Ammon's horn (tissue), 1 donor: ENCODE data around the gene EGR2.
"Not testable (repeated sequence)": the region's sequence is repeated elsewhere in the genome, so short reads cannot be mapped to it uniquely, and the experiment has no call there.

Source experiments
- DNase-seq: peaks from one replicate; pipeline ENCODE4 v3.0.0-alpha.2; 2016; ENCODE audit warnings: low spot score

EGR2 gene

DNA sequence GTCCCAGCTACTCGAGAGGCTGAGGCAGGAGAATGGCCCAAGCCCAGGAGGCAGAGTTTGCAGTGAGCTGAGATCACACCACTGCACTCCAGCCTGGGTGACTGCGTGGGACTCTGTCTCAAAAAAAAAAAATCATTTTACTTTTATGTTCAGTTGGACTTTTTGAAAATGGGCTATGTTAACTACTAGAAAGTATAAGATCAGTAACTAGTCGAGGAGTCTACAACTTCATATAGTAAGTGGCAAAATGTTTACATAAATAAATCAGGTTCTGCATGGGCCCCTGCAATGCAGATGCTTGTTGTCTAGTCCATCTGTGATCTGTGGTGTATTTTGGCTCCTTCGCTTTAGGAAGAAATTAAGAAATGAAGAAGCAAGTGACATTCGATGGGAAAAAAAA lies 23.9 kb downstream of the EGR2 start:
- DNase-seq = no peak

DNA sequence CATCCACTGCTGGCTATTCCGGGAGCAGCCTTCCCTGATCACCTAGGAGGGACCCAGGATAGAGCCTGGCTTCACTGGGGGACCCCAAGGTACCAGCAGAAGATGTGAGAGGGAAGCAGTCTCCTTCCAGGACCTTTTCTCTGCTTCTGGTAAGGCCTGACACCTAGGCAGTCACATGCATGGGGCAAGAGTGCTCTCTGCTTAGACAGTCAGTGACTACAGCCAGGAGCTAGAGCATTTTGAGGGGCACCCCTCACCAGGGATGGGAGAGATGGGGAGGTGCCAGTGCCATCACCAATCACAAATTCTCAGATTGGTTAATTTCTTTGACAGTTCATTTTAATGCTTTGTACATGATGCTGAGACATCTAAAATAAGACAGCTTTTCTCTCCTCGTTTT lies 25.6 kb downstream of the EGR2 start:
- no peak for DNase-seq

DNA sequence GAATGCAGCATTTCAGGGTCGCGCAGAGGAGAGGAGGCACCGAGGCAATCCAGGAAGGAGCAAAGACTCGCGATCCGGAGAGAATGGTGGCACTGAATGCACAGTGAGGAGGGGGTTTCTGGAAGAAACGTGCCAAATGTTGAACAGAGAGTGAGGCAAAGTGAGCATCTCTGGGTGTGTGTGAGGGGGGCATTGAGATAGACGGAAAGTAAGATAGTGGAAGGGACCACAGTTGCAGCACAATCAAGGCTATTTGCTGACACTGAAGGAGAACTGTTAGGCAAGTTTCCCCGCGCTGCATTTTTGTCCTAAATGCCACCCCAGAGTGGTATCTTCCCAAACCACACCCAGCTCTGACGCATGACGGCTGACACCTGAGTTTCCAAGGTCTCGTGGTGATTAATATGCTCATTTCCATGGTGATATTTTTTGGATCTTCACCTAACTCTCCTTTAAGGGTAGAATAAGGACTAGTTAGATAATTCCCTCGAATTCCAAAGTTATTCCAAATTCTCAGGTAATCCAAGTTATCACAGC lies 26.1 kb downstream of the EGR2 start:
- no peak for DNase-seq

DNA sequence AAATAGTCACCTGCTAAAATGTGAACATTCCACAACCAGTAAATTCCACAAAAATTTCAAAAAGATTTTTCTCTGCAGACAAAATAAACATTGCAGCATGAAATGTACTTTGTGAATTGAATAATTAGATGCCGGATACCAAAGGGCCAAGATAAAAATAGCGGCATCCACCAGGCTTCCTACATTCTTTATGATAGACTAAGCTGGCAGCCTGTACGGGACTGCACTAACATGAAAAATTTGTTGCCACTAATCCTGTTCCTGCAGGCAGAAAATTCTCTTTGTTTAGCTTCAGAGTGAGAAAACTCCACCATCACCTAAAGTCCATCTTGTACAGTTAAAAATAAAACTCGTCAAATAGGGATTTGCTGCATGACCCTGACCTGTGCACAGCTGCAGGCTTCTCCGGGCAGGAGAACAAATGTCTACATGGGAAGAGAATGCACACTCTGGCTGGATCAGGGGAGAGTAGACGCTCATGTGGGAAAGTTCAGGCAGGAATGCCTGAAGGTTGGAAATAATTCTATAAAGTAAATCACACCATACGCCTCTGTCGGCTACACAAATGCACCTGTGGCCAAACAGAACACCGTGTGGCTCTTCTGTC lies 27.2 kb downstream of the EGR2 start:
- no peak for DNase-seq

DNA sequence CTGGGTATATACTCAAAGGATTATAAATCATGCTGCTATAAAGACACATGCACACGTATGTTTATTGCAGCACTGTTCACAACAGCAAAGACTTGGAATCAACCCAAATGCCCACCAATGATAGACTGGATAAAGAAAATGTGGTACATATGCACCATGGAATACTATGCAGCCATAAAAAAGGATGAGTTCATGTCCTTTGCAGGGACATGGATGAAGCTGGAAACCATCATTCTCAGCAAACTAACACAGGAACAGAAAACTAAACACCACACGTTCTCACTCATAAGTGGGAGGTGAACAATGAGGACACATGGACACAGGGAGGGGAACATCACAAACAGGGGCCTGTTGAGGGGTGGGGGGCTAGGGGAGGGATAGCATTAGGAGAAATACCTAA lies 27.9 kb downstream of the EGR2 start:
- not testable (repeated sequence) for DNase-seq

DNA sequence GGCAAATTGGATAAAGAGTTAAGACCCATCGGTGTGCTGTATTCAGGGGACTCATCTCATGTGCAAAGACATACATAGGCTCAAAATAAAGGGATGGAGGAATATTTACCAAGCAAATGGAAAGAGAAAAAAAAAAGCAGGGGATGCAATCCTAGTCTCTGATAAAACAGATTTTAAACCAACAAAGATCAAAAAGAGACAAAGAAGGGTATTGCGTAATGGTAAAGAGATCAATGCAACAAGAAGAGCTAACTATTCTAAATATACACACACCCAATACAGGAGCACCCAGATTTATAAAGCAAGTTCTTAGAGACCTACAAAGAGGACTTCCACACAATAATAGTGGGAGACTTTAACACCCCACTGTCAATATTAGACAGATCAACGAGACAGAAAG lies 31.6 kb downstream of the EGR2 start:
- not testable (repeated sequence) for DNase-seq

DNA sequence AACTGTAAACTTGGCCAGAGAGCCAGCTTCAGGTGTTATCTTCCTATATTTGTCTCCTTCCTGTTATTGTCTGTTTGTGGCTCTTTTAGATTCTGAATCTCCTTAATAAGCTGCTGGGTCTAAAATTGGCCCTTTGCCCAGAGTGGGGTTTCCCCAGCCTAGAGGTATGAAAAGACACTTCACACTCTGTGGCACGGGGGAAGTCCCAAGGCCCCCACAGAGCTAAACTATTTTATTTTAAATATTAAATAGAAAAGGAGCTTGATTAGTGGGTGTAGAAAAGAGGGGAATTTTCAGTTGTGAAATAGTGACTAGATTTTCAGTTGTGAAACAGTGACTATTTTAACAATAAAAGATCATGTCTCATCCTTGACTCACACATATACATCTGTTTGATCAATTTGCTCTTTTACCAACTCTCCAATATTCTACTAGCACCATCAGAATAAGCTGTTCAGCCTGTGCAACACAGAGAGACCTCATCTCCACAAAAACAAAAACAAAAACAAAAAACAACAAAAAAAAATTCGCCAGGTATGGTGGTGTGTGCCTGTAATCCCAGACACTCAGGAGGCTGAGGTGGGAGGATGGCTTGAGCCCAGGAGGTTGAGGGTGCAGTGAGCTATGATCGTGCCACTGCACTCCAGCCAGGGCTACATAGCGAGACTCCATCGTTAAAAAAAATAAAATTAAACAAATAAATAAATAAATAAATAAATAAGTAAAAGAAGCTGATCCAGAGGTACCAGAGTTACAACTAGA lies 36.5 kb downstream of the EGR2 start:
- no peak for DNase-seq

DNA sequence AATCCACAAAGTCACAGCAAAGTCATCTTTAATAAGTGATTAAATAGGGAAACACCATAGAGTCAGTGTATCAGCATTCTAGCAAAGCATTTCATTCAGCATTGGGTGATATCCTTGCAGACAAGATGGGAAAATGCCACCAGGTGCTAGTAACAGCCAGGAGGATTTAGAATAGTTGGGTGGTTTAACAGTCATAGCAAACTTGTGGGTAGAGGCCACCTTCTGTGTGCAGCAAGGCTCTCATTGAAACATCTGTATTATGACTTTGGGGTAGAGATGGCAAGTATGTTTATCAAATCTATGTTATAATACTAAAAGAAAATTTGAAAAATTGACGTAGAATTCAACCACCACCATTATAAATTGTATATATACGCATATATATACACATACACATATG lies 38.0 kb downstream of the EGR2 start:
- no peak for DNase-seq

DNA sequence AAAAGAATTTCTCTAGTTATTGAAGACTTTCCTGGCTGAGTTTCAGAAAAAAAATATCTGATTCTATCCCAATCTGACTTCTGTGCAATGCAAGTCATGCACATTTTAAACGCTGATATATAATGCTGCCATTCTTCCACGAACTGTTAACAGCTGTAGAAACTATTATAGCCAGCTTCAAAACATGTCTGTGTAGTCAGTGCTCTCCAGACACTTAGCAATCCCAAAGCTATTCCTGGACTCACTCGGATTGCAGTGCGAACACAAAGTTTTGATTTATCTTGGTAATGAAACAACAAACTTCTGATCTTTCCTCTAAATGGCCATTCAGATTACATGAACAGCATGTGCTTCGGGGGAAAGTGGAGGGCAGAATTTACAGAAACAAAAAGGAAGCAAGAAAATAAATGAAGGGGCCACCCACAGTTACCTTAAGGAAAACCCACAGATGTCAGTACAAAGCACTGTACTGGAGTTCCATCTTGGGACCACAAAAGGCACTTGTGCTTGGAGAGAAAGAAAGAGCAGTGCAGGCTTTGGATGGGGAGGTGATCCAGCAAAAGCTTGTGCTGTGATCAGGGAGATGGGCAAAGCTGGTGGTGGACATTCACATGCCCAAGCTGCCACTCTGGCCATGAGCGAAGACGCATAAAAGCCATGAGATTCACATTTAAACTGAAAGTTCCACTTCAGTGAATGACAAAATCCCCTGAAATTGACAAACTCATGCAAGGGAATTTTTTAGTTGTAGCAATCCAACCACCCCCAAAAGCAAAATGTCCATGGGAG lies 43.8 kb downstream of the EGR2 start:
- no peak for DNase-seq

DNA sequence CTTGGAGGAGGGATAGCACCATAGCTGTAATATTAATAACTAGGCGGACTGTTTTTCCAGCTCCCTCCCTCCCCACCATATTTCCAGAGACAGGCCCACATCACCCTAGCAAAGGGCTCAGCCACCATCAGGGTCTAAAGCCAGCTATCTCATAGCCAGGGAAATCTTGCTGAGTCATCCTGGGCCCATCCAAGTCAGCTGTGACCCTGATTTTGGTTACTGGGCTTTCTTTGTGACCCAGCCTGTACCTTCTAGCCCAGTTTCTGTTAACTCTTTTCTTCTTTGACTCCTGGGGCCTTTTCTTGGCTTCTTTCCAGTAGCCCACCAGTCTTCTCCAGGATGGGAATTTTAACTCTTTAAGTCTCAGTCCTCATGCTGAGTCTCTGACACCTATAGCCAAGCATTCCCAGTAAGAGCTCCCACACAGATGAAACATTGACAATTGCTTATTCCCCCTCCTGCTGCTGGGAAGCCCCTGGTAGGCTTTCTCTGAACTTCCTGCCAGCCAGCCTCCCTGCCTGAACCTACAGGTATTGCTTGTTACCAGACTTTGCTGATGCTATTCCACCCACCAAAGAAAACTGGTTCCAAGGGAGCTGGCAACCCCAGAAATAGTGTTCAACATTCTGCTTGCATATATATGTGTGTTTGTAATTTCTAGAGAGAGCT lies 46.5 kb downstream of the EGR2 start:
- DNase-seq = no peak

DNA sequence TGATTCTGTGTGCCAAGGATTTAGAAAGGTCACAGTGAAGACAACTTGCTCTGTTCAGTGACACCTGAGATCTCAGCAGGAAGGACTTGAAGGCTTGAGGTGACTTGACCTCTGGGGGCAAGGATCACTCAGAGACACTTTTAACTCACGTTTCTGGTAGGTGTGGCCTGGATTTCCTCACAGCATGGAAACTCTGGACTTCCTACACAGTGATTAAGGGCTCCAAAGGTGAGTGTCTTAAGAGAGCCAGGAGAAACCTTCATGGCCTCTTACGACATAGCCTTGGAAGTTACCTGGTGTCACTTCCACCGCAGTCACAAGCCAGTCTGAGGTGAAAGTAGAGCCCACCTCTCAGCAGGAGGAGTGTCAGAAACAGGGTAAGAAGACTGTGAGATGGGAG lies 49.8 kb downstream of the EGR2 start:
- no peak for DNase-seq

DNA sequence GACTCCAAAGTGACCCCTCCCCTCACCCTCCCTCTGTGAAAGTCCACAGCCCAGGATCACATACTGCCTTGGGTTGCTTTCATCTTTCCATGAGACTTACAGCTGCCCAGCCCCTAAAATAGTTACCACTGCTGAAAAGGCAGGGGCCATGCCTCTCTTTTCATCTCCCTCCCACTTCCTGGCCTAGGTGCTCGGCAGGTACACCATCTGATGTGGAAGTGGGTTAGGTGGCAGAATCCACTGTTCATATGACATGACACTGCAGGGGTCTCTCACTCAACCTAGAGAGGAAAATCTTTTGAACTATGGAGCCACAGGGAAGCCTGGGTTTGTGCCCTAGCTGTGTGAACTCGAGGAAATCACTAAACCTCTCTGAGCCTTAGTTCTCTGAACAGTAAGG lies 50.4 kb downstream of the EGR2 start:
- DNase-seq = no peak

DNA sequence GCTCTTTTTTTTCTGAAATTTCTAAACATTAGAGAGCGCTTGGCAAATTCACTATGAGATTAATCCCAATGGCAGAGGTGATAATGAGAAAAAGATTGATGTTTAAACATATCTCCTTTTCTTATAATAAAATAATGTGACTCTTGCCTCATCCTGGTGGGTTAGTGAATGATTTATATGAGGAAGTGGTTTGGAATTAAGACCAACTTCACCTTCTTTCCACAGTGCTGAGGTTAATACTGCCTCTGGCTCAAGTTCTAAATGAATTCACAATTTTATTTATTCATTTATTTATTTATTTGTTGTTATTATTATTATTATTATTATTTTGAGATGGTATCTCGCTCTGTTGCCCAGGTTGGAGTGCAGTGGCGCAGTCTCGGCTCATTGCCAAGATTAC lies 52.2 kb downstream of the EGR2 start:
- DNase-seq = no peak

DNA sequence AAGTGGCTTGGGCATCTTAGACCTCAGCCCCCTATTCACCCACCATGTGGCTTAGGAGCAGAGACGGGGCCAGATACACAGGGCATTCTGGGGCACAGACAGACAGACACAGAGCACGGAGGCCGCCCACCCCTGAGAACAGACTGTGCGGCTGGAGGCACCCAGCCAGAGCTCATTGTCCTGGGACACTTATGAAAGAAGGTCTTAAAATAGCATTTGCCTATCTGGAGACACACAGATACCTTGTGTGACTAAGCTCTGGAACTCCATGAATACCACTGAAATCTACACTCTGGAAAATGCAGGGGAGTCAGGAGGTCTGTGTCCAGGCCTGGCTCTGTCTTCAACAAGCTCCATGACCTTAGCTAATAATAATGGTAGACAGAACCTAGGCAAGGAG lies 53.0 kb downstream of the EGR2 start:
- DNase-seq = no peak
